IPS DF 6.9 (cell line): ENCODE data around the gene CCT7.

Experiments used
- DNase-seq: peaks from one replicate; pipeline ENCODE4 v3.0.0-alpha.2; 2013; ENCODE audit warnings: low read depth, low spot score
- H3K27ac ChIP-seq: one replicate; pipeline ENCODE4 v1.5.1; 2013; ENCODE audit warnings: low read length, control low read depth
- H3K27me3 ChIP-seq: 2 replicates; pipeline ENCODE4 v1.6.1; 2013; ENCODE audit warnings: mild to moderate bottlenecking, low read length; ENCODE audit not compliant: control insufficient read depth, insufficient read depth
- H3K36me3 ChIP-seq: 2 replicates; pipeline ENCODE4 v1.6.1; 2013; ENCODE audit warnings: low read length; ENCODE audit not compliant: control insufficient read depth, insufficient read depth
- H3K4me1 ChIP-seq: 2 replicates; pipeline ENCODE4 v1.6.1; 2013; ENCODE audit warnings: low read length; ENCODE audit not compliant: control insufficient read depth, insufficient read depth
- H3K4me3 ChIP-seq: 2 replicates; pipeline ENCODE4 v1.5.1; 2013; ENCODE audit warnings: mild to moderate bottlenecking, low read length
- H3K9me3 ChIP-seq: 2 replicates; pipeline ENCODE4 v1.6.1; 2013; ENCODE audit warnings: low read length, inconsistent platforms; ENCODE audit not compliant: control insufficient read depth, insufficient read depth
- WGBS: extraction: QIAGEN DNeasy Blood & Tissue Kit; methylation state at CpG from one replicate; pipeline ENCODE4 v1.1.7; 2013; ENCODE audit warnings: mixed read lengths, missing lambda C conversion rate; ENCODE audit not compliant: insufficient read length, insufficient coverage; 5-methylcytosine and 5-hydroxymethylcytosine counted together

Gene CCT7

DNA sequence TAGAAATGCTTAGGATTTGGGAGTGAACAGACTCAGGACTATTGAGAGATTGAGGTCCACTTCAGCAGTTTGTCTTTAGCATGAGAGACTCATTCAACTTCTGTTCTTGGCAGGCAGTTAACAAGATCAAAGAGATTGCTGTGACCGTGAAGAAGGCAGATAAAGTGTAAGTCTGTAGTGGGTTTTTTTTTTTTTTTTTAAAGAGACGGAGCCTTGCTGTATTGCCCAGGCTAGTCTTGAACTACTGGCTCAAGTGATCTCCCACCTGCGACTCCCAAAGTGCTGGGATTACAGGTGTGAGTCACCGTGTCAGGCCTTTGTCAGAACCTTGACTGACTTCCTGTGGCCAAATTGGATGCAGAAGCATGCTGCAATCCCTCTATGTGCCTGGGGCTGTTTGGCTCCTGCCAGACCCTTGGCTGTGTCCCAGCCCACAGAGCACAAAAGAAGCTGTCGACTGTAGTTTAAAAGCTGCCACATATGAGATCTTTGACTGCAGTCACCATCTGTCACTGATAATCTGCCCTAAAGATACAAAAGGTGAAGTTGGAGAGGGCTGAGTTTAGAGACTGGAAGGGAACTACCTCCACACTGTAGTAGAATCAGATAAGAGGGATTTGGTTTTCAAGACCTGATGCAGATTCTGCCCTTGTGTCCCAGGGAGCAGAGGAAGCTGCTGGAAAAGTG, 9.9 kb downstream of the CCT7 start:
- H3K4me1 ChIP-seq, result no peaks in the 10 kb centered on the region
- H3K27me3 ChIP-seq, result no peaks in the 10 kb centered on the region
- H3K9me3 ChIP-seq, result no peaks in the 10 kb centered on the region
- WGBS, result no CpG with 5 or more reads among the region's 5 CpGs
- peaks cover 50% of the 10 kb centered on the region for H3K36me3 ChIP-seq
- H3K27ac ChIP-seq, result no peak overlapping the region
- no peak overlapping the region for H3K4me3 ChIP-seq
- no peak for DNase-seq

DNA sequence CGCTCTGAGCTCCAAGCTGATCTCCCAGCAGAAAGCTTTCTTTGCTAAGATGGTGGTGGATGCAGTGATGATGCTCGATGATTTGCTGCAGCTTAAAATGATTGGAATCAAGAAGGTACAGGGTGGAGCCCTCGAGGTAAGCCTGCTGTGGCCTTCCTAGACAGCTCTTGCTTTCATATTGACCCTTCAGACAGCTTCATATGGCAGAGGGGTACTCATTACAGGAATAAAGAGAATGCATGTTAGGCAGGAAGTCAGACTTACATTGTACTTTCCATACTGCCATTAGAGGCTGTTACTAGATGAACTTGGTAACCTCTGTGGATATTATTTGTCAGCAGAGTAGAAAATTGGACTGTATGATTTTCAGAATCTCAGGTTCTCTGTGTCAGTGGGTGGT, 10.5 kb downstream of the CCT7 start:
- no CpG with 5 or more reads among the region's 3 CpGs for WGBS

DNA sequence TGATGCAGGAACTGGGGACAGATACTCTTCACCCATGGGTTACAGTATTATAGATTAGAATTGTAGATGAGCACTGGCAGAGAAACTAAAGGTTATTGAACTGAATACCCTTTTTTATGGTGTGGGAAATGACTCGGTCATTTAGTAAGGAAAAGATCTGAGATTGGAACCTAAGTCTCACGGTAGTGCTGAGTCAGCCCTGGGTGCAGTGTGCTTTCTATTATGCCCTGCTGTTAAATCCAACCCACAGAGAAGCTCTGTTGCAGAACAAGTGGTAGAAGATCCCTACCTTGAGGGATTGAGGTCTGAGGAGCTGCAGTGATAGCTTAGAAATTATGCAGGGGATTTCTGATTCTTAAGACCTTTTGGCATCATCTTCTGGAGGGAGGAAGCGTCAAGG, 12.7 kb downstream of the CCT7 start:
- Histone ChIP-seq H3K27me3 (no peaks in the 10 kb centered on the region), H3K27ac (no peak overlapping the region), H3K36me3 (peaks cover 69% of the 10 kb centered on the region)

More for the DNA sequence above, 10.5 kb downstream of the CCT7 start:
- H3K4me3 ChIP-seq, result no peak overlapping the region
- H3K36me3 ChIP-seq, result peaks cover 52% of the 10 kb centered on the region
- H3K27me3 ChIP-seq, result no peaks in the 10 kb centered on the region
- DNase-seq, result no peak
- H3K4me1 ChIP-seq, result no peaks in the 10 kb centered on the region
- no peaks in the 10 kb centered on the region for H3K9me3 ChIP-seq
- no peak overlapping the region for H3K27ac ChIP-seq

DNA sequence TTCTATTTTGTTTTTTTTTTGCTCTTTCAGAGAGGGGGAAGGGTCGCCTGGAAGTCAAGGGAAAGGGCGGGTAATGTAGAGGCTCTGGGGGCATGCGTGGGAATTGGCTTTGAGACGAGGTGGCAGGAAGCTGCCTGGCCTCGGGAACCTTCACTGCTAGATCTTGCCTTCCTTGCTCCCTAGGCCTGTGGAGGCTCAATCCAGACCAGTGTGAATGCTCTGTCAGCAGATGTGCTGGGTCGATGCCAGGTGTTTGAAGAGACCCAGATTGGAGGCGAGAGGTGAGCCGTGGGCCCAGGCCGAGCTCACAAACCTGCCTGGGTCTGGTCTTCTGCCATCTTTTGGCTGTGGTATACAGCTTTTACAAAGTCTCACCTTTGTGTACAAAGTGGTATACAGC, 15.5 kb downstream of the CCT7 start:
- no peaks in the 10 kb centered on the region for H3K4me1 ChIP-seq
- no peaks in the 10 kb centered on the region for H3K9me3 ChIP-seq
- peaks cover 67% of the 10 kb centered on the region for H3K36me3 ChIP-seq
- H3K4me3 ChIP-seq, result no peak overlapping the region
- H3K27me3 ChIP-seq, result no peaks in the 10 kb centered on the region
- DNase-seq, result no peak
- H3K27ac ChIP-seq, result no peak overlapping the region
- WGBS, result no CpG with 5 or more reads among the region's 9 CpGs

More for the DNA sequence above, 12.7 kb downstream of the CCT7 start:
- Histone ChIP-seq H3K4me1 (no peaks in the 10 kb centered on the region), H3K9me3 (no peaks in the 10 kb centered on the region), H3K4me3 (no peak overlapping the region)
- no CpG with 5 or more reads among the region's 3 CpGs for WGBS
- no peak for DNase-seq

DNA sequence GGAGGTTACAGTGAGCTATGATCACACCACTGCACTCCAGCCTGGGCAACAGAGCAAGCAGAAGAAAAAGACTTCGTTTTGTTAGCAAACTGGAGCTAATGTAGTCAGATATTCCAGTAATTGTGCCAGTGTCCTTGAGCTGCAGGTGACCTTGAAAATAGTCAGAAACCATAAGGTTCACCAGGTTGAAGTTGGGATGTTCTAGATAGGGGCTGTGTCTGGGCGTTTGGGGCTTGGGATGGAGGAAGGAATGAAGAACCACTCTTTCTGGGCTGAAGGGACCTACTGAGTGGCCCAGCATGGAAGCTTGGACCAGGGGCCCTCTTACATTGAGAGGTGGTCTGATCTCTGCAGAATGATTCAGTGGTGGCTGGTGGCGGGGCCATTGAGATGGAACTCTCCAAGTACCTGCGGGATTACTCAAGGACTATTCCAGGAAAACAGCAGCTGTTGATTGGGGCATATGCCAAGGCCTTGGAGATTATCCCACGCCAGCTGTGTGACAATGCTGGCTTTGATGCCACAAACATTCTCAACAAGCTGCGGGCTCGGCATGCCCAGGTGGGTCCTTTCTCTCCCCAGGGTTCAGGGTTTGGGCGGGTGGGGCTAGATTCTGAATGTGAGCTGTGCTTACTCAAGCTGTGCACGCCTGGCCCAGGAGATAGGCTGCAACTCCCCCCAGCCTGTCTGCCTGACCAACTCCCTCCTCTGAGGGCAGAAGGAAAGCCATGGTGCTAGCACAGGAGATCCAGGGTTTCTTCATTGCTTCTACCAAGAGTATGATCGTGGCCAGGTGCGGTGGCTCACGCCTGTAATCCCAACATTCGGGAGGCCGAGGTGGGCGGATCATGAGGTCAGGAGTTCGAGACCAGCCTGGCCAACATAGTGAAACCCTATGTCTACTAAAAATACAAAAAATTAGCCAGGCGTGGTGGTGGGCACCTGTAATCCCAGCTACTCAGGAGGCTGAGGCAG, 17.1 kb downstream of the CCT7 start:
- H3K27me3 ChIP-seq, result no peaks in the 10 kb centered on the region
- peaks cover 54% of the 10 kb centered on the region for H3K36me3 ChIP-seq
- no CpG with 5 or more reads among the region's 17 CpGs for WGBS
- no peak overlapping the region for H3K27ac ChIP-seq
- DNase-seq, result no peak
- no peak overlapping the region for H3K4me3 ChIP-seq
- H3K9me3 ChIP-seq, result no peaks in the 10 kb centered on the region
- no peaks in the 10 kb centered on the region for H3K4me1 ChIP-seq

DNA sequence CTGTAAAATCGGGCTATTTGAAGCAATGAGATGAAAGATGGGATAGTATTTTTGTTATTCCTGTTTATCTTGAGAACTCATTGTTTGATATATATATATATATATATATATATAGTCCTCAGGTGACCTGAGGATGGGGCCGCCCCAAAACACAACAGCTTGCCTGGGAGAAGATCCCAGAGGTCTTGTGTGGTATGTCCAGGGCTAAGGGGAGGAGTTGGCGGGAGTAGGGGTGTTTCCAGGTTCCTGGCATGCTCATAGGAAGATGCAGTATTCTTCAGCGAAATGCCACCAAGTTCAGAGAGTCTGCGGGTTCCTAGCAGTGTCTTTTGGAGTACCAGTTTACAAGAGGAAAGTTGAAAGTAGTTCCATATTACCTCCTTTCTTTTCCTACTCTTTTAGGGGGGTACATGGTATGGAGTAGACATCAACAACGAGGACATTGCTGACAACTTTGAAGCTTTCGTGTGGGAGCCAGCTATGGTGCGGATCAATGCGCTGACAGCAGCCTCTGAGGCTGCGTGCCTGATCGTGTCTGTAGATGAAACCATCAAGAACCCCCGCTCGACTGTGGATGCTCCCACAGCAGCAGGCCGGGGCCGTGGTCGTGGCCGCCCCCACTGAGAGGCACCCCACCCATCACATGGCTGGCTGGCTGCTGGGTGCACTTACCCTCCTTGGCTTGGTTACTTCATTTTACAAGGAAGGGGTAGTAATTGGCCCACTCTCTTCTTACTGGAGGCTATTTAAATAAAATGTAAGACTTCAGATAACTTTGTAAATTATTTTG, 18.3 kb downstream of the CCT7 start:
- Histone ChIP-seq H3K27ac (no peak overlapping the region), H3K9me3 (no peaks in the 10 kb centered on the region), H3K4me3 (no peak overlapping the region), H3K4me1 (no peaks in the 10 kb centered on the region), H3K27me3 (no peaks in the 10 kb centered on the region), H3K36me3 (peaks cover 43% of the 10 kb centered on the region)
- no peak for DNase-seq
- WGBS, result no CpG with 5 or more reads among the region's 17 CpGs

DNA sequence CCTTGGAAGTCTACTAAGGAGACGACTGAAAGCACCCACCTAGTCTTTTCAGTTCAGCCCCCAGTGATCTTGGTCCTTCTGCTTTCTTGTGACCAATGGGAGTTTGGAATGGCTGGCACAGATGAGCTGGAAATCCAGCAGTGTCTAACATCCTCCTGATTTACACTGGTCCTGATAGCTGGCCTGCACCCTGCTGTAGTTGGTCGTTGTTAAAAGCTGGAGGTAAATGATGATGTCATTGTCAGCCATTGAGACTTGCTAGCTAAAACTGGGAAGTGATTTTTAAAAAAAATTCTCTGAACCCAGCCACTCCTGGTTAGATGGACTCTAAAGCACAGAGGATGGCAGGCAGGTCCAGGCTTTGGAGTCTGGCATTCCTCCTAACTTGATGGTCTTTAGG, 19.3 kb downstream of the CCT7 start:
- Histone ChIP-seq H3K4me1 (no peaks in the 10 kb centered on the region), H3K27me3 (no peaks in the 10 kb centered on the region), H3K9me3 (no peaks in the 10 kb centered on the region), H3K4me3 (no peak overlapping the region), H3K27ac (no peak overlapping the region), H3K36me3 (peaks cover 39% of the 10 kb centered on the region)
- no peak for DNase-seq
- WGBS, result no CpG with 5 or more reads among the region's 2 CpGs

DNA sequence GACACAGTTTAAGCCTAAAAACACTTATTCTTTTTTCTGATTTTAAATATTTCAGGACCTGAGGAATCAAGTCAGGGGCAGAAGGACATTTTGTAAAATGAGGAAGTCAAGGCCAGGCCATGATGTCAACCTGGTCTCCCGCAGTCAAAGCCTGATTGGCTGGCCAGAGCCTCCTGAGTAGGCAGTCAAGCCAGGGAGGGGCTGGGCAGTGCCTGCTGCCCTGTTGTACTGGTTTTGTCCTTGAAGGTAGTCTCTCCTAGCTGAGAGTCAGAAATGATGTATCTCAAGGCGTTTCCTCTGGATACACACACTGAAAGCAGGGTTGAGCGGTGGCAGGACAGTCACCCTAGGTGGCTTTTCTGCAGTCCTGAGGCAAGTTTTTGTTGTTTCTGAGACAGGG, 19.8 kb downstream of the CCT7 start:
- Histone ChIP-seq H3K9me3 (no peaks in the 10 kb centered on the region), H3K27me3 (no peaks in the 10 kb centered on the region), H3K4me1 (no peaks in the 10 kb centered on the region), H3K27ac (no peak overlapping the region), H3K4me3 (no peak overlapping the region), H3K36me3 (peaks cover 39% of the 10 kb centered on the region)
- DNase-seq, result no peak
- no CpG with 5 or more reads among the region's 3 CpGs for WGBS

DNA sequence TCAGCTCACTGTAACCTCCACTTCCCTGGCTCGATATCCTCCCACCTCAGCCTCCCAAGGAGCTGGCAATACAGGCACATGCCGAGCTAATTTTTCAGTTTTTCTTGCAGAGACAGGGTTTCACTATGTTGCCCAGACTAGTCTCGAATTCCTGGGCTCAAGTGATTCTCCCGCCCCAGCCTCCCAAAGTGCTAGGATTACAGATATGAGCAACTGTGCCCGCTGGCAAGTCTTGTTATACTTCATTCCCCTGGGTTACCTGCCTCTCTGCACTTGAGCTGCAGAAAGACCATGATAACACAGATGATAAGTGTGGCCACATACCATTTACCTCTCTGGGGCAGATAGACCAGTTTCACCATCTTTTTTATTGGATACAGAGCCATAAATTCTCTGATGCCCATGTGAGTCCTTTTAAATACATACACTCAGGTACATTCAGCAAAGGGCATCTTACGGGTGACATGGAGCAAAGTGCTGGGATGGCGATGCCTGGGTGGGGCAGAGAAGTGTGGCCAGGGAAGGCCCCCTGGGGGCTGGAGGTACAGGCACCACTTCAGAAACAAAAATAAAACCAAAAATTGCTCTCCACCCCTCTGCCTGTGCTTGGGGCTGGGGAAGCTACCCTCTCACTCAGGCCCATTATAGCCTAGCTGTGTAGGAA, 20.4 kb downstream of the CCT7 start:
- no peak for DNase-seq
- Histone ChIP-seq H3K36me3 (peaks cover 40% of the 10 kb centered on the region), H3K27ac (no peak overlapping the region), H3K27me3 (no peaks in the 10 kb centered on the region), H3K4me1 (no peaks in the 10 kb centered on the region), H3K4me3 (no peak overlapping the region), H3K9me3 (no peaks in the 10 kb centered on the region)
- WGBS, result no CpG with 5 or more reads among the region's 7 CpGs
